HepG2 (cell line): Measurements from ENCODE around the gene IQCM. TPM values are rescaled to one million over a fixed set of nuclear protein-coding genes. Genes with fewer than 3 reads are reported as not detected.

ENCODE experiments used
- ATAC-seq: fragments of 200-7000 bp; cut with Tn5 transposase; 3 replicates; pipeline ENCODE4 v1.9.1; 2020; ENCODE audit warnings: mild to moderate bottlenecking, moderate library complexity
- BruUV-seq: library from RNA; stranded (reverse); fragments of 400-500 nt; replicated peaks from 2 replicates; lab custom pipeline; 2021; lab: Mats Ljungman, UMichigan
- CTCF ChIA-PET: fragments of 300-600 bp; formaldehyde crosslinking; extraction: SDS; loops from one replicate; lab custom pipeline; 2021; ENCODE audit warnings: low total read pairs, inconsistent platforms, low intra/inter-chr PET ratio; lab: Yijun Ruan, JAX
- POLR2A ChIA-PET: fragments of 350-600 bp; sonication (Branson Sonifier 250); formaldehyde crosslinking; loops from one replicate; lab custom pipeline; 2020; ENCODE audit warnings: antibody characterized with exemption, inconsistent platforms; lab: Yijun Ruan, JAX
- DNase-seq: peaks from one replicate; pipeline ENCODE4 v3.0.0-alpha.2; 2015; ENCODE audit warnings: low spot score
- FAIRE-seq: peaks from 3 replicates; lab custom pipeline; 2011; peaks lifted over from hg19 to GRCh38; lab: Jason Lieb, UNC
- H2AFZ ChIP-seq: one replicate; pipeline ENCODE4 v1.6.1; 2011; ENCODE audit warnings: low read length, inconsistent platforms
- H3K27ac ChIP-seq: fragments of 300-600 bp; 3 replicates; pipeline ENCODE4 v1.8.0; 2011; ENCODE audit warnings: mixed run types, mild to moderate bottlenecking, mixed read lengths, low read length, inconsistent platforms; ENCODE audit not compliant: insufficient read depth; ENCODE audit errors: extremely low read length
- H3K27me3 ChIP-seq, 2 experiments: fragments of 200-600 bp in 1 of 2; 2 replicates in 1 of 2; 3 replicates in 1 of 2; pipeline versions ENCODE4 v1.6.0 to v1.8.0; 2011; ENCODE audit warnings: low read length in 2 of 2, mild to moderate bottlenecking in 2 of 2, moderate library complexity in 2 of 2, inconsistent platforms in 1 of 2; ENCODE audit not compliant: insufficient read depth in 2 of 2, control insufficient read depth in 1 of 2
- H3K36me3 ChIP-seq, 2 experiments: fragments of 200-600 bp in 1 of 2; replicated peaks in 1 of 2; 2 replicates in 1 of 2; 3 replicates in 1 of 2; pipeline versions ENCODE4 v1.5.1 to v1.8.0; 2011; ENCODE audit warnings: low read length in 2 of 2, inconsistent platforms in 1 of 2; ENCODE audit not compliant: insufficient read depth in 2 of 2, control insufficient read depth in 1 of 2
- H3K4me1 ChIP-seq: 2 replicates; pipeline ENCODE4 v1.5.1; 2012; ENCODE audit warnings: low read length, inconsistent platforms; ENCODE audit not compliant: insufficient read depth
- H3K4me2 ChIP-seq: 2 replicates; pipeline ENCODE4 v1.6.0; 2011; ENCODE audit warnings: low read depth, low read length, inconsistent platforms
- H3K4me3 ChIP-seq, 3 experiments: fragments of 200-600 bp in 1 of 3; sonication (generic), shearing (Covaris generic) in 1 of 3; replicated peaks in 1 of 3; 2 replicates each; pipeline ENCODE4 v1.5.1; 2011 to 2016; ENCODE audit warnings: low read length in 3 of 3, inconsistent platforms in 2 of 3, low read depth in 2 of 3, mild to moderate bottlenecking in 2 of 3, control low read depth in 1 of 3, mixed read lengths in 1 of 3; ENCODE audit not compliant: insufficient read depth in 1 of 3
- H3K79me2 ChIP-seq: one replicate; pipeline ENCODE4 v1.6.1; 2011; ENCODE audit warnings: low read length, inconsistent platforms; ENCODE audit not compliant: insufficient read depth
- H3K9ac ChIP-seq: 2 replicates; pipeline ENCODE4 v1.6.0; 2011; ENCODE audit warnings: mild to moderate bottlenecking, low read depth, low read length, inconsistent platforms; ENCODE audit not compliant: insufficient read depth
- H3K9me3 ChIP-seq: 2 replicates; pipeline ENCODE4 v1.5.1; 2012; ENCODE audit warnings: mild to moderate bottlenecking, low read length
- H4K20me1 ChIP-seq: 2 replicates; pipeline ENCODE4 v1.6.0; 2011; ENCODE audit warnings: inconsistent platforms, mild to moderate bottlenecking, low read length, moderate library complexity; ENCODE audit not compliant: insufficient read depth
- ATF7 ChIP-seq, 2 experiments: fragments of 450-650 bp in 1 of 2; sonication (generic) in 1 of 2; formaldehyde crosslinking in 1 of 2; IDR thresholded peaks; 2 replicates each; pipeline versions ENCODE4 v1.4.0 to v1.6.1; 2016 to 2020; ENCODE audit warnings: antibody characterized with exemption in 1 of 2, mild to moderate bottlenecking in 1 of 2, missing genetic modification reagents in 1 of 2
- CREB1 ChIP-seq, 2 experiments: fragments of 450-650 bp in 1 of 2; IDR thresholded peaks; 2 replicates each; pipeline ENCODE4 v1.6.1; 2016 to 2017; ENCODE audit warnings: control low read depth in 1 of 2, mild to moderate bottlenecking in 1 of 2, missing compliant biosample characterization in 1 of 2, missing genetic modification characterization in 1 of 2
- FOSL2 ChIP-seq: sonication (generic); formaldehyde crosslinking; IDR thresholded peaks from 2 replicates; pipeline ENCODE4 v1.4.0; 2020; ENCODE audit warnings: missing genetic modification reagents
- NR2F2 ChIP-seq: IDR thresholded peaks from 2 replicates; pipeline ENCODE4 v1.6.1; 2012; ENCODE audit warnings: low read depth, inconsistent platforms, borderline replicate concordance
- ZFP36 ChIP-seq: fragments of 150-350 bp; IDR thresholded peaks from 2 replicates; pipeline ENCODE4 v1.6.1; 2018; ENCODE audit warnings: borderline replicate concordance, low read length, low read depth; ENCODE audit not compliant: partially characterized antibody
- ZNF557 ChIP-seq: sonication (generic); formaldehyde crosslinking; IDR thresholded peaks from 2 replicates; pipeline ENCODE4 v1.4.0; 2020; ENCODE audit warnings: missing genetic modification reagents
- ZNF724P ChIP-seq: sonication (generic); formaldehyde crosslinking; IDR thresholded peaks from 2 replicates; pipeline ENCODE4 v1.8.0; 2022; ENCODE audit warnings: missing genetic modification reagents, borderline replicate concordance
- WGBS: methylation state at CpG from one replicate; pipeline ENCODE4 v1.1.6; 2017; ENCODE audit warnings: low lambda C conversion rate; 5-methylcytosine and 5-hydroxymethylcytosine counted together
- in situ Hi-C: cut with HindIII; loops from 2 replicates; pipeline ENCODE4 v1.10.0; 2017; ENCODE audit warnings: low pct_unique_long_range_greater_than_20kb; ENCODE audit not compliant: extremely low pct_ligation_motif_present
- intact Hi-C: fragments of 100-400 bp; cut with micrococcal nuclease; formaldehyde crosslinking; loops from one replicate; pipeline ENCODE4 v1.10.0; 2022; ENCODE audit not compliant: unreplicated experiment
- polyA plus RNA-seq, 8 experiments: library from polyadenylated mRNA; depleted of rRNA in 3 of 8; stranded (reverse) in 7 of 8; unstranded in 1 of 8; fragments of >200 nt; fragmentation: Illumina TruSeq in 4 of 8; extraction: Trizol in 4 of 8; gene quantifications; 2 replicates each; pipeline versions ENCODE4 v1.2.1 to v1.2.3, GENCODE V29; 2011 to 2016; ENCODE audit warnings: low read depth in 4 of 8, missing spikeins in 1 of 8, mixed read lengths in 1 of 8; ENCODE audit not compliant: insufficient read depth in 1 of 8
- total RNA-seq, 5 experiments: library from RNA; depleted of rRNA; stranded (reverse); fragments of >200 nt; fragmentation: Illumina TruSeq; extraction: Trizol; gene quantifications; 2 replicates each; pipeline ENCODE4 v1.2.3, GENCODE V29; 2016; ENCODE audit warnings: low read depth in 1 of 5
- TF ChIP-seq, protein P1 (sequence below): sonication (generic); formaldehyde crosslinking; IDR thresholded peaks from 2 replicates; pipeline ENCODE4 v1.5.1; 2020; ENCODE audit warnings: missing genetic modification reagents, mild to moderate bottlenecking, borderline replicate concordance
- TF ChIP-seq, protein P2 (sequence below): sonication (generic); formaldehyde crosslinking; IDR thresholded peaks from 2 replicates; pipeline ENCODE4 v1.5.0; 2020; ENCODE audit warnings: missing genetic modification reagents

IQCM gene
- total and polyA plus RNA-seq, 2 of the 13 experiments (the other 11 are each of a cell fraction or from before 2014, with no cell fraction given), result not detected

DNA sequence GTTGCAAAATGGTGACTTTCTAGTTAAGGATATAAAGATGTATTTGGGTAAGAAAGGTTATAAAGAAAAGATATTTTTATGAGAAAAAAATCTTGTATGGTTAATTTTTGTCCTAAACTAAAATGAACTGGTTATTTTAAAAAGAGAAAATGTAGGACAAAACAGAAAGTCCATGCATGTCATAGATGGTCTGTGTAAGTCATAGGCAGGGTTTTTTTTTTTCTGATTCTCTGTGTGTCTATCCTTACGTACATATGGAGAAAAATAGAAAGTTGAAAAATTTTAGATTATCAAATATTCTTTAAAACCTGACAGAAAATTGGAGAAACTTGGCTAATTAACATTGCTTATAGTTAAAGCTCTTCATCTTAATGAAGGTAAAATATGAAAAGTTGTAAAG is 493.4 kb downstream of the IQCM start:
- Histone ChIP-seq H3K4me2 (no peak overlapping the region), H3K36me3 (no peaks in the 10 kb centered on the region), H3K9me3 (peaks cover 87% of the 10 kb centered on the region), H3K4me1 (no peaks in the 10 kb centered on the region), H3K9ac (no peak overlapping the region), H3K4me3 (no peak overlapping the region), H3K27ac (no peak overlapping the region), H2AFZ (no peak overlapping the region), H3K27me3 (no peaks in the 10 kb centered on the region), H4K20me1 (no peaks in the 10 kb centered on the region), H3K79me2 (no peaks in the 10 kb centered on the region)
- POLR2A ChIA-PET, result no interaction called here
- intact Hi-C loops (no loop called here), in situ Hi-C loops (no loop called here)
- no TSS peak for BruUV-seq
- TF ChIP-seq ZFP36, result peak; percentile 69
- TF ChIP-seq, protein P1, sequence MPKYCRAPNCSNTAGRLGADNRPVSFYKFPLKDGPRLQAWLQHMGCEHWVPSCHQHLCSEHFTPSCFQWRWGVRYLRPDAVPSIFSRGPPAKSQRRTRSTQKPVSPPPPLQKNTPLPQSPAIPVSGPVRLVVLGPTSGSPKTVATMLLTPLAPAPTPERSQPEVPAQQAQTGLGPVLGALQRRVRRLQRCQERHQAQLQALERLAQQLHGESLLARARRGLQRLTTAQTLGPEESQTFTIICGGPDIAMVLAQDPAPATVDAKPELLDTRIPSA (CRISPR knock-in tag), result no peak
- TF ChIP-seq, protein P2, sequence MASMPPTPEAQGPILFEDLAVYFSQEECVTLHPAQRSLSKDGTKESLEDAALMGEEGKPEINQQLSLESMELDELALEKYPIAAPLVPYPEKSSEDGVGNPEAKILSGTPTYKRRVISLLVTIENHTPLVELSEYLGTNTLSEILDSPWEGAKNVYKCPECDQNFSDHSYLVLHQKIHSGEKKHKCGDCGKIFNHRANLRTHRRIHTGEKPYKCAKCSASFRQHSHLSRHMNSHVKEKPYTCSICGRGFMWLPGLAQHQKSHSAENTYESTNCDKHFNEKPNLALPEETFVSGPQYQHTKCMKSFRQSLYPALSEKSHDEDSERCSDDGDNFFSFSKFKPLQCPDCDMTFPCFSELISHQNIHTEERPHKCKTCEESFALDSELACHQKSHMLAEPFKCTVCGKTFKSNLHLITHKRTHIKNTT, result no peak
- no peak for TF ChIP-seq NR2F2
- no peak for TF ChIP-seq FOSL2
- TF ChIP-seq ZNF724P (CRISPR knock-in tag), result no peak
- FAIRE-seq (no peak), ATAC-seq (no peak), DNase-seq (no peak)
- CTCF ChIA-PET, result no interaction called here
- WGBS, result 78% methylated on average over 1 of the region's 1 CpG

DNA sequence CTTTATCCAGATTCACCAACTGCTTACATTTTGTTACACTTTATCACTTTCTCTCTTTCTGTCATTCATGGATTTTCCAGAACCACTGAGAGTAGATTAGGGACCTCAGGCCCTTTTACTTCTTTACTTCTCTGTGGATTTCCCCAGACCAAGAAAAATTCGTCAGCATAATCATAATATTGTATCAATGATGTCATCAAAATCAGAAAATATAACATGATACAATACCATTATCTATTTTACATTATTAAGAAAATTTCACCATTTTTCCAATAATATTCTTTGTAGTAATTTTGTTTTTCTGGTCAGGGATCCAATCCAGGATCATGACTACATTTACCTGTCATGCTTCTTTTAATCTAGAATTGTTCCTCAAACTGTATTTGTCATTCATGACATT is 494.2 kb downstream of the IQCM start:
- Histone ChIP-seq H3K27me3 (no peaks in the 10 kb centered on the region), H3K4me1 (no peaks in the 10 kb centered on the region), H2AFZ (no peak overlapping the region), H3K4me3 (no peak overlapping the region), H3K36me3 (no peaks in the 10 kb centered on the region), H3K27ac (no peak overlapping the region), H3K4me2 (no peak overlapping the region), H3K79me2 (no peaks in the 10 kb centered on the region), H4K20me1 (no peaks in the 10 kb centered on the region), H3K9ac (no peak overlapping the region), H3K9me3 (peaks cover 85% of the 10 kb centered on the region)
- WGBS, result 0% methylated on average over 1 of the region's 1 CpG
- ChIA-PET POLR2A (no interaction called here), CTCF (no interaction called here)
- FAIRE-seq (no peak), DNase-seq (no peak), ATAC-seq (no peak)
- TF ChIP-seq ATF7 (IDR thresholded peaks at IDR 0.05) (peak; percentile 91), ATF7 (CRISPR knock-in tag; IDR thresholded peaks at IDR 0.05) (no peak), CREB1 (IDR thresholded peaks at IDR 0.05) (peak; percentile 55; the same call in 1 of the 2 replicates), CREB1 (CRISPR knock-in tag; IDR thresholded peaks at IDR 0.05) (no peak), ZNF557 (CRISPR knock-in tag) (no peak)
- intact Hi-C loops, result no loop called here
- no TSS peak for BruUV-seq
- in situ Hi-C loops, result no loop called here
